Stimulated activated memory B cell treated with anti-CD40 and anti-IgM and Interleukin-4, amounts not matched to agents 10 μg/mL and 1 μg/mL and 100 μg/mL, for 72 hours (primary cell): ENCODE results near the gene FAM200B.

Experiments used
- ATAC-seq: fragments of 150-1000 bp; cut with Tn5 transposase; 2 replicates; pipeline ENCODE4 v1.10.0; 2021
- H3K27ac Mint-ChIP-seq: one replicate; pipeline ENCODE4 v1.8.0; 2022; ENCODE audit warnings: mild to moderate bottlenecking, mixed read lengths
- H3K27me3 Mint-ChIP-seq: one replicate; pipeline ENCODE4 v1.8.0; 2022; ENCODE audit warnings: mixed read lengths
- H3K36me3 Mint-ChIP-seq: one replicate; pipeline ENCODE4 v1.8.0; 2022; ENCODE audit warnings: mixed read lengths
- H3K4me1 Mint-ChIP-seq: one replicate; pipeline ENCODE4 v1.8.0; 2022; ENCODE audit warnings: mixed read lengths
- H3K4me3 Mint-ChIP-seq: one replicate; pipeline ENCODE4 v1.8.0; 2022; ENCODE audit warnings: mild to moderate bottlenecking, moderate library complexity, mixed read lengths
- H3K9me3 Mint-ChIP-seq: one replicate; pipeline ENCODE4 v1.8.0; 2022; ENCODE audit warnings: mixed read lengths

Gene FAM200B

DNA sequence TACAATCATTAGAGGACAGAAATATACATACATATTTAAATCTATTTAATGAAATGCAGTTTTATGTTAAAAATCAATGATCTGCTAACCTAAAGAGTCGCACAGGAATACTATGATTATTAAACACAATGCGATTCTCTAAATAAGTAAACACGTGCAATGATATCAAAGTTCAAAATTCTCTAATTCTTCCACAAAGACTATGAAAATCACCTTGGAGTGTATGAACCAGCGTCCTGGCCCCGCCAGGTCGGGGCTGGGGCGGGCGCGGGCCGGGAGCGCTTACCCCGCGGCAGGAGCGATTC is 608 bp upstream of the FAM200B start:
- H3K9me3 Mint-ChIP-seq: no peaks in the 10 kb centered on the region
- H3K4me1 Mint-ChIP-seq: peaks cover 28% of the 10 kb centered on the region
- H3K4me3 Mint-ChIP-seq: peak overlapping the region; percentile 98

GRCh38 chr4:15682242-15683142 is 865 bp downstream of the FAM200B start:
- ATAC-seq: no peak
- Mint-ChIP-seq H3K27ac (peak overlapping the region; percentile 99), H3K27me3 (no peaks in the 10 kb centered on the region), H3K4me3 (peak overlapping the region; percentile 98), H3K36me3 (peaks cover 14% of the 10 kb centered on the region), H3K9me3 (no peaks in the 10 kb centered on the region), H3K4me1 (peaks cover 28% of the 10 kb centered on the region)

More for the DNA sequence above, 608 bp upstream of the FAM200B start:
- H3K36me3 Mint-ChIP-seq: no peaks in the 10 kb centered on the region
- peak overlapping the region; percentile 99 for H3K27ac Mint-ChIP-seq
- no peak for ATAC-seq
- no peaks in the 10 kb centered on the region for H3K27me3 Mint-ChIP-seq

DNA sequence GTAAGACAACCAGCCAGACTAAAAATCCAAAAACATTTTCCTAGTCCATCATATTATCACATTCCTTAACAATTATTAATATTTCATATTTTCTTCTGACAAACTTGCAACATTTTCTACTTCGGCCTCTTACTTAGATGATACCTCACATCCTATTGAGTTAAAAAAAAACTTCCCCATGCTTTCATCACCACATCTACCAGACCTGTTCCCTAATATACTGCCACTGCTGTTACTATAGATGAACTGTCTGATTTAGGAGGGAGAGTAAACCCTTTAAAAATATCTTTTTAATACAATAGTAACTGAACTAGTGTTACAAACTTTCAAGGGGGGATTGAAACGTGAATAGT is 1.5 kb downstream of the FAM200B start:
- Mint-ChIP-seq H3K27ac (no peak overlapping the region), H3K36me3 (peaks cover 17% of the 10 kb centered on the region), H3K4me3 (no peak overlapping the region)

GRCh38 chr4:15684498-15684897 is 2.9 kb downstream of the FAM200B start:
- no peaks in the 10 kb centered on the region for H3K9me3 Mint-ChIP-seq
- no peak overlapping the region for H3K4me3 Mint-ChIP-seq
- peaks cover 17% of the 10 kb centered on the region for H3K36me3 Mint-ChIP-seq
- no peaks in the 10 kb centered on the region for H3K27me3 Mint-ChIP-seq
- ATAC-seq: no peak
- H3K27ac Mint-ChIP-seq: no peak overlapping the region
- peaks cover 28% of the 10 kb centered on the region for H3K4me1 Mint-ChIP-seq

More for the DNA sequence above, 1.5 kb downstream of the FAM200B start:
- Mint-ChIP-seq H3K9me3 (no peaks in the 10 kb centered on the region), H3K27me3 (no peaks in the 10 kb centered on the region), H3K4me1 (peaks cover 28% of the 10 kb centered on the region)
- no peak for ATAC-seq

DNA sequence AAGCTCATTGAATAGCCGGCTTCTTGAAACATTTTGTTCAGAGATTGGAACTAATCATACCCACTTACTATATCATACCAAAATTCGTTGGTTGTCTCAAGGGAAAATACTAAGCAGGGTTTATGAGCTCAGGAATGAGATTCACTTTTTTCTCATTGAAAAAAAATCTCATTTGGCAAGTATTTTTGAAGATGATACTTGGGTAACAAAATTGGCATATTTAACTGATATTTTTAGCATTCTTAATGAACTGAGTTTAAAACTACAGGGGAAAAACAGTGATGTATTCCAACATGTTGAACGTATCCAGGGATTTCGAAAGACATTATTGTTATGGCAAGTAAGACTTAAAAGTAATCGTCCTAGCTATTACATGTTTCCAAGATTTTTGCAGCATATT is 6.4 kb downstream of the FAM200B start:
- H3K4me3 Mint-ChIP-seq: no peak overlapping the region
- no peak overlapping the region for H3K27ac Mint-ChIP-seq
- H3K4me1 Mint-ChIP-seq: peaks cover 8% of the 10 kb centered on the region
- H3K36me3 Mint-ChIP-seq: peaks cover 17% of the 10 kb centered on the region
- ATAC-seq: no peak
- H3K9me3 Mint-ChIP-seq: no peaks in the 10 kb centered on the region
- no peaks in the 10 kb centered on the region for H3K27me3 Mint-ChIP-seq

- H3K9me3 Mint-ChIP-seq: no peaks in the 10 kb centered on the region
- no peak for ATAC-seq
- H3K27me3 Mint-ChIP-seq: no peaks in the 10 kb centered on the region
- H3K4me1 Mint-ChIP-seq: no peaks in the 10 kb centered on the region
- peaks cover 17% of the 10 kb centered on the region for H3K36me3 Mint-ChIP-seq
- H3K27ac Mint-ChIP-seq: no peak overlapping the region
- H3K4me3 Mint-ChIP-seq: no peak overlapping the region
Measured at GRCh38 chr4:15689540-15689939, 7.9 kb downstream of the FAM200B start.

GRCh38 chr4:15690020-15690809 is 8.6 kb downstream of the FAM200B start:
- peaks cover 17% of the 10 kb centered on the region for H3K36me3 Mint-ChIP-seq
- no peak overlapping the region for H3K4me3 Mint-ChIP-seq
- ATAC-seq: no peak
- no peaks in the 10 kb centered on the region for H3K27me3 Mint-ChIP-seq
- no peaks in the 10 kb centered on the region for H3K4me1 Mint-ChIP-seq
- no peaks in the 10 kb centered on the region for H3K9me3 Mint-ChIP-seq
- H3K27ac Mint-ChIP-seq: no peak overlapping the region

DNA sequence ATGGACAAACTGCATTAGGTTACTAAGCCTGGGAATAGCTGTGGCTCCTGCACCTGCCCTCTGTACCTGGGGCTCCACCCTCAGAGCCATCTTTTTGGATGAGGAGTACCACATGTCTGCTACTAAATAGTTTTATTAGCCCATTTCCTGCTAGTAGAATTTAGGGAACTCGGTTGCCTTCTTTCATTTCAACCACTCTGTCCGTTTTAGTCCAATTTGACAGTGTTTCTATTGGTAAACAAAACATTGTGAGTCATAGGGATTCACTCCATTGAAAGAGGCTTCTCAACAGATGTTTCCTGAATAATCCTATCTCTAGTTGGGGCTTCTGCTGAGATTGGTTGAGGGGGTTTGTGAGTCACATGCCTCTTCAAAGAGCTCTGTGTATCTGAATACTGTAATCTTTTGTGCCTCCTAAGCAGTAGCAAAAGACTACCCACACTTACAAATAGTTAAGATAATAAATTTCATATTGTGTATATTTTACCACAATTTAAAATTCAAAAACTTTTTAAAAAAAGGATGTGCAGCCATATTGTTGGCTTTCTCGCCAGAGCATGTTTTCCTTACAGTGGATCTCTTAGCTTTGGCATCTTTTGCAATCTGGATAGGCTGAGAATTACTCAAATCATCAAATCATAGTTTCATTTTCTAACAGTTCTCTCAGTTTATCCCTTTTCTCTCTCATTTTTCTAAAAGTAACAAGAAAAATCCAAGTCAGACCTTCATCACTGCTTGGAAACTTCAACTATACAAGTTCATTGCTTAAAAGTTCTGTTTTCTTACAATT is 9.9 kb downstream of the FAM200B start:
- Mint-ChIP-seq H3K9me3 (no peaks in the 10 kb centered on the region), H3K27ac (no peak overlapping the region), H3K4me3 (no peak overlapping the region), H3K4me1 (no peaks in the 10 kb centered on the region), H3K36me3 (peaks cover 13% of the 10 kb centered on the region), H3K27me3 (no peaks in the 10 kb centered on the region)
- no peak for ATAC-seq

DNA sequence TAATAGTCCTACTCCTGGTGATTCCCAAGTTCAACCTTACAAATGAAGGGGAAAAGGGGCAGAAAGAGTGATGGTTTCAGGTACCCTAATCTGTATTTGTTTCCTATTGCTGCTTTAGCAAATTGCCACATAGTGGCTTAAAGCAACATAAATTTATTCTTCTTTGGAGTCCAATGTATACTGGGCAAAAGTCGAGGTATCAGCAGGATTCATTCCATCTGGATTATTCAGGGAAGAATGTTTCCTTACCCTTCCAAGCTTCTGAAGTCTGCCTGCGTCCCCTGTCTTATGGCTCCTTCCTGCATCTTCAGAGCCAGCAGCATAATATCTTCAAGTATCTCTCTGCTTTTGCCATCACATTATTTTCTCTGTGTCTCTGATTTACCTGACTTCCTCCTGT is 11.0 kb downstream of the FAM200B start:
- Mint-ChIP-seq H3K27me3 (peaks cover 11% of the 10 kb centered on the region), H3K27ac (no peak overlapping the region), H3K4me3 (no peak overlapping the region), H3K36me3 (peaks cover 2% of the 10 kb centered on the region), H3K4me1 (no peaks in the 10 kb centered on the region), H3K9me3 (no peaks in the 10 kb centered on the region)
- no peak for ATAC-seq

GRCh38 chr4:15694431-15694830 is 12.8 kb downstream of the FAM200B start:
- Mint-ChIP-seq H3K9me3 (no peaks in the 10 kb centered on the region), H3K4me1 (no peaks in the 10 kb centered on the region), H3K27me3 (peaks cover 26% of the 10 kb centered on the region), H3K27ac (no peak overlapping the region), H3K4me3 (no peak overlapping the region), H3K36me3 (no peaks in the 10 kb centered on the region)
- no peak for ATAC-seq

GRCh38 chr4:15695240-15695699 is 13.6 kb downstream of the FAM200B start:
- no peaks in the 10 kb centered on the region for H3K9me3 Mint-ChIP-seq
- no peak overlapping the region for H3K4me3 Mint-ChIP-seq
- H3K27me3 Mint-ChIP-seq: peaks cover 35% of the 10 kb centered on the region
- H3K4me1 Mint-ChIP-seq: no peaks in the 10 kb centered on the region
- no peak for ATAC-seq
- no peak overlapping the region for H3K27ac Mint-ChIP-seq
- no peaks in the 10 kb centered on the region for H3K36me3 Mint-ChIP-seq

DNA sequence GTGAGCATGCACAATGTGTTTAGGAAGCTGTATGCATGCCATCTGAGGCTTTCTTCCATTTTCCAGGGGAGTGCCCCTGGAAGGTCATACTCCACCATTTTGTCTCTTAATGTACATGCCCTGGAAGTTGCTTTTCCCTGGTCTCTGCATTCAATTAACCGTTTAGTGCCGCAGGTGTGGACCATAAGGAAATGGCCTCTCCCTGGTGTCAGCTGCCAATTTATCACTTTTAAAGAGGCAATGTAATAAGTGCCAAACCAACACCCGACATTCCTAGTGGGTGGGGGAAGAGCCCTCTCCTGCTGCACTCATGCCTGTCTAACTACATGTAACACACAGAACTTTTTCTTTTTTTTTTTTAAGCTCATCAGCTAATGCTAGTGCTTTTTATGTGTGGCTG is 14.1 kb downstream of the FAM200B start:
- no peak overlapping the region for H3K27ac Mint-ChIP-seq
- H3K36me3 Mint-ChIP-seq: no peaks in the 10 kb centered on the region
- no peak overlapping the region for H3K4me3 Mint-ChIP-seq
- no peak for ATAC-seq
- no peaks in the 10 kb centered on the region for H3K4me1 Mint-ChIP-seq
- H3K27me3 Mint-ChIP-seq: peaks cover 37% of the 10 kb centered on the region
- H3K9me3 Mint-ChIP-seq: no peaks in the 10 kb centered on the region

DNA sequence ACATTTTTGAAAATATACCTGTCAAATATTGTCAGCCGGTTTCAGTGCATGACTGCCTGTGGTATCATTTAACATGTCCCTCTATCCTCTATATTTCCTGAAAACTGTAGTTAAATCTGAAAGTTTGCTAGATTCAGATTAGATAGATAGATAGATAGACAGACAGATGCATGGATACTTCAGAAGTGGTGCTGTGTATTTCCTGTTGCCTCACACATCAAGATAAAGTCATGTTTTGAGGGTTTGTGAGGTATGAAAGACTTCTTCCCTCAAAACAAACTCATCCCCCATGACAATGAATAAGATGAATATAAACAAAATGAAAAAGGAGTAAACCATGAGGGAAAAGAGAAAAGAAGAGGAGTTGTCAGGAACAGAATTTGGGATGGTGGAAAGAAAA is 15.2 kb downstream of the FAM200B start:
- Mint-ChIP-seq H3K36me3 (no peaks in the 10 kb centered on the region), H3K4me3 (no peak overlapping the region), H3K27ac (no peak overlapping the region), H3K4me1 (no peaks in the 10 kb centered on the region), H3K9me3 (no peaks in the 10 kb centered on the region), H3K27me3 (peaks cover 37% of the 10 kb centered on the region)
- no peak for ATAC-seq

DNA sequence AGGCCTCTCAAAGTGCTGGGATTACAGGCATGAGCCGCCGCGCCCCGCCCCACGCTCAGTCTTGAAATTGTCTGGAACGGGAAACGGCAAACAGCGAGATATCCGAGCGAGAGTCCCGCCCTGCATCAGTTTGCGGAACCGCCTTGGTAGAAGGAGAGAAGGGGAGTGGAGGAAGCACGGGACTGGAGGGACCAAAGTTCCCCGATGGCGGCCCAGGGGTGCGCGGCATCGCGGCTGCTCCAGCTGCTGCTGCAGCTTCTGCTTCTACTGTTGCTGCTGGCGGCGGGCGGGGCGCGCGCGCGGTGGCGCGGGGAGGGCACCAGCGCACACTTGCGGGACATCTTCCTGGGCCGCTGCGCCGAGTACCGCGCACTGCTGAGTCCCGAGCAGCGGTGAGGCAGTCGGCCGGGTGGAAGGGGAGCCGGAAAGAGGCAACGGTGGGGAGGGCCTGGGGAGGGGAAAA is 21.3 kb downstream of the FAM200B start, which contains the start of gene BST1:
TSS of gene BST1 (plus strand) at position 125 of the 463 bp plus-strand sequence. CDS start at position 205, 80 bp downstream.
- H3K9me3 Mint-ChIP-seq: no peaks in the 10 kb centered on the region
- no peak within 1 kb of the TSS for H3K27ac Mint-ChIP-seq
- peaks cover 46% of the 10 kb centered on the region for H3K27me3 Mint-ChIP-seq
- H3K4me3 Mint-ChIP-seq: peak within 1 kb of the TSS; percentile 75
- no peaks in the 10 kb centered on the region for H3K4me1 Mint-ChIP-seq
- peak; percentile 82 for ATAC-seq
- no peaks in the 10 kb centered on the region for H3K36me3 Mint-ChIP-seq

DNA sequence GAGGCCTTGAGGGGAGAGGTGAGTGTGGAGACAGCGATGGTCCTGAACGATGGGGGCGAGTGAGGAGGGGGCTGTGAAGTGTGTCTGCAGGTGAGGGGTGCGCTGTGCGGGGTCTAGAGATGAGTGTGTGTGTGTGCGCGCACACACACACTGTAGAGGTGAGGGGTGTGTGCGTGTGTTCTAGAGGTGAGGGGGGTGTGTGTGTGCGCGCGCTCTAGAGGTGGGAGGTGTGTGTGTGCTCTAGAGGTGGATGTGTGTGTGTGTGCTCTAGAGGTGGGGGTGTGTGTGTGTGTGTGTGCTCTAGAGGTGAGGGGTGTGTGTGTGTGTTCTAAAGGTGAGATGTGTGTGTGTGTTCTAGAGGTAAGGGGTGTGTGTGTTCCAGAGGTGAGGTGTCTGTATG is 21.8 kb downstream of the FAM200B start:
- peak; percentile 25 for ATAC-seq
- Mint-ChIP-seq H3K36me3 (no peaks in the 10 kb centered on the region), H3K27ac (no peak overlapping the region), H3K4me3 (peak overlapping the region; percentile 10), H3K9me3 (no peaks in the 10 kb centered on the region), H3K27me3 (peaks cover 41% of the 10 kb centered on the region), H3K4me1 (no peaks in the 10 kb centered on the region)
